RWPE2 (cell line): ENCODE measurements around the gene INPP5A.
"Not testable (repeated sequence)": the region's sequence is repeated elsewhere in the genome, so short reads cannot be mapped to it uniquely, and the experiment has no call there.

Experiments
- ATAC-seq: fragments of 200-7000 bp; cut with Tn5 transposase; 3 replicates; pipeline ENCODE4 v1.9.1; 2021; ENCODE audit warnings: low read depth
- DNase-seq: peaks from one replicate; pipeline ENCODE4 v3.0.0-alpha.2; 2020; ENCODE audit warnings: low spot score
- H3K27ac ChIP-seq: fragments of 450-650 bp; 2 replicates; pipeline ENCODE4 v1.5.1; 2017; ENCODE audit warnings: mild to moderate bottlenecking; ENCODE audit not compliant: poor library complexity, severe bottlenecking
- H3K27me3 ChIP-seq: fragments of 250-450 bp; sonication (Bioruptor Pico); 2 replicates; pipeline ENCODE4 v1.5.1; 2021; ENCODE audit warnings: mild to moderate bottlenecking, moderate library complexity; ENCODE audit not compliant: insufficient read depth, poor library complexity, severe bottlenecking
- H3K36me3 ChIP-seq: fragments of 250-450 bp; sonication (Bioruptor Pico); 2 replicates; pipeline ENCODE4 v1.5.1; 2020; ENCODE audit warnings: low read depth, mild to moderate bottlenecking, moderate library complexity
- H3K4me1 ChIP-seq: fragments of 250-450 bp; sonication (Bioruptor Pico); 2 replicates; pipeline ENCODE4 v1.5.1; 2021; ENCODE audit warnings: mild to moderate bottlenecking, moderate library complexity; ENCODE audit not compliant: insufficient read depth, poor library complexity, severe bottlenecking
- H3K4me3 ChIP-seq: fragments of 250-450 bp; sonication (Bioruptor Pico); 2 replicates; pipeline ENCODE4 v1.5.1; 2021; ENCODE audit warnings: mild to moderate bottlenecking, moderate library complexity; ENCODE audit not compliant: severe bottlenecking
- H3K9me3 ChIP-seq: fragments of 250-450 bp; sonication (Bioruptor Pico); 2 replicates; pipeline ENCODE4 v1.5.1; 2021; ENCODE audit warnings: mild to moderate bottlenecking, moderate library complexity; ENCODE audit not compliant: severe bottlenecking
- CTCF ChIP-seq: fragments of 450-650 bp; IDR thresholded peaks from one replicate; pipeline ENCODE4 v1.5.1; 2017; ENCODE audit warnings: mild to moderate bottlenecking, moderate library complexity; ENCODE audit not compliant: poor library complexity, severe bottlenecking

INPP5A gene

DNA sequence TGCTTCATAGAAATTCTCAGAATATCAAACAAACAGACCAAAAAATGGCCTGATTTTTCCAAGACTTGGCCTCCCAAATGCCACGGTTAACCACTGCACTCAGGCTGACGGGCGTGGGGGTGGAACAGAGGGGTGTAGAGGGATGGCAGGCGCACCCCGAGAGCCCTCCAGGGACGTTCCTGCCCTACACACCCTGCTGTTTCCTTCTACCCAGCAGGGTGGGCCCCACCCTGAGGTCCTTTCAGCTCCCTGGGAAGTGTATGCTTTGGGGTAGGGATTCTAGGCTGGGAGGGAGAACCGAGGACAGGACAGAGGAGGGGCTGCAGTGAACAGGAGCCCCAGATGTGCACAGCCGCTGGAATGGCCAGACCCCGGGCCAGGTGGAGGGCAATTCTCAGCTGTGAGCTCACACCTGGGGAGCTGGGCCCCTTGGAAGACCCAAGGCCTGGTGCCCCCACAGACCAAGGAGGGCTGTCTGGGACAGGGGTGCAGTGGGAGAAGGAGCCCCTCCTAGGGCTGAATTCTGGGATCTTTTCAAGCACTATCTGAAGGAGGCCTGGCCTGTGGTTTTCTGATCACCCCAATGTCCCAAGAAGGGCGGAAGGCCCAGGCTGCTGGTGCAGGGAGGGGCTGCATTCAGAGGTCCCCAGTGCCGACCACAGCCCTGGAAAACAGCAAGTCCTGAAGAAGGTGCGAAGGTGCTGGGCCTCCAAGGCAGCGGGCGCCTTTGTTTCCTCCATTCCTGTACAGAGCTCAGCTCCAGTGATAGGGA, 32.9 kb upstream of the INPP5A start:
- ATAC-seq (no peak), DNase-seq (no peak)
- TF ChIP-seq CTCF, result no peak
- Histone ChIP-seq H3K9me3 (no peaks in the 10 kb centered on the region), H3K4me3 (no peak overlapping the region), H3K27me3 (no peaks in the 10 kb centered on the region), H3K4me1 (no peaks in the 10 kb centered on the region), H3K27ac (no peak overlapping the region), H3K36me3 (no peaks in the 10 kb centered on the region)

DNA sequence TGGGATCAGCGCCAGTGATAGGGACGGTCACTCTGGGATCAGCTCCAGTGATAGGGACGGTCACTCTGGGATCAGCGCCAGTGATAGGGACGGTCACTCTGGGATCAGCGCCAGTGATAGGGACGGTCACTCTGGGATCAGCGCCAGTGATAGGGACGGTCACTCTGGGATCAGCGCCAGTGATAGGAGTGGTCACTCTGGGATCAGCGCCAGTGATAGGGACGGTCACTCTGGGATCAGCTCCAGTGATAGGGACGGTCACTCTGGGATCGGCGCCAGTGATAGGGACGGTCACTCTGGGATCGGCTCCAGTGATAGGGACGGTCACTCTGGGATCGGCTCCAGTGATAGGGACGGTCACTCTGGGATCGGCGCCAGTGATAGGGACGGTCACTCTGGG, 32.0 kb upstream of the INPP5A start:
- not testable (repeated sequence) for H3K4me1 ChIP-seq, DNase-seq, H3K36me3 ChIP-seq, H3K27me3 ChIP-seq, H3K4me3 ChIP-seq, H3K9me3 ChIP-seq, H3K27ac ChIP-seq, ATAC-seq

- TF ChIP-seq CTCF, result no peak
- DNase-seq, result no peak
These were observed 30.7 kb upstream of the INPP5A start for GRCh38 chr10:132506711-132507408.

DNA sequence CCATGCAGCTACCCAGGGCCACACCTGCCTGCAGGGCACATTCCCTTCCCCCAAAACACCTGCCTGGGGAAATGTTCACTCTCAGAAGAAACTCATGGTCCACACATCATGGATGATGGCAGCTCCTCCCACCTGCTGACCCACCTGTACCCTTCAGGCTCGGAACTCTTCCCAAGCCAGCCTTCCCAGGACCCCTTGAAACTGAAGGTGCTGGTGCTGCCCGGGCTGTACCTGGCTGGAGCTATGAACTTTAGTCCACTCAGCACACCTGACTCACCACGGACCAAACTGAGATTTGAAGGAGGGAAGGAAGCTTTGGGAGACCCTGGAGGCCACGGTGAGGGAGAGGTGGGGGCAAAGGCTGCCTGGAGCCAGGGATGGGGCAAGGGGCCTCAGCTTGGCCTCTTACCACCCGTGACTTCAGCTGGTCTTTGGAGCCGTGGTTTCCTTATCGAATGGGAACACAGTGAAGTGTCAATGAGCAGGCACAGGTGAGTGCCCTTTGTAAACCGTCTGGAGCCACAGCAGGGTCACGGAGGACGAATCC, 30.1 kb upstream of the INPP5A start:
- no peaks in the 10 kb centered on the region for H3K27me3 ChIP-seq
- ATAC-seq (no peak), DNase-seq (no peak)
- H3K4me3 ChIP-seq, result no peak overlapping the region
- no peaks in the 10 kb centered on the region for H3K9me3 ChIP-seq
- TF ChIP-seq CTCF, result no peak
- H3K36me3 ChIP-seq, result no peaks in the 10 kb centered on the region
- no peaks in the 10 kb centered on the region for H3K4me1 ChIP-seq
- no peak overlapping the region for H3K27ac ChIP-seq

More at GRCh38 chr10:132506711-132507408, 30.7 kb upstream of the INPP5A start:
- no peaks in the 10 kb centered on the region for H3K36me3 ChIP-seq
- no peak overlapping the region for H3K27ac ChIP-seq
- H3K27me3 ChIP-seq, result no peaks in the 10 kb centered on the region
- no peaks in the 10 kb centered on the region for H3K4me1 ChIP-seq
- H3K4me3 ChIP-seq, result no peak overlapping the region
- H3K9me3 ChIP-seq, result no peaks in the 10 kb centered on the region
- ATAC-seq, result 0 out of 3 replicates have a peak, but pooled peaks have one; percentile 22

- DNase-seq (no peak), ATAC-seq (no peak)
- Histone ChIP-seq H3K9me3 (no peaks in the 10 kb centered on the region), H3K36me3 (no peaks in the 10 kb centered on the region), H3K27ac (no peak overlapping the region), H3K27me3 (no peaks in the 10 kb centered on the region), H3K4me1 (no peaks in the 10 kb centered on the region), H3K4me3 (no peak overlapping the region)
- no peak for TF ChIP-seq CTCF
These were observed 29.6 kb upstream of the INPP5A start for GRCh38 chr10:132507956-132508490.
